HepG2 (cell line): ENCODE results near the gene WNT6. TPM values are rescaled to one million over a fixed set of nuclear protein-coding genes. Genes with fewer than 3 reads are reported as not detected.

Experiments used
- CEBPB ChIP-seq: IDR thresholded peaks from 2 replicates; pipeline ENCODE4 v1.6.1; 2011; ENCODE audit warnings: low read depth, low read length, improper control_type of control experiment, borderline replicate concordance
- DNMT1 ChIP-seq: sonication (generic); formaldehyde crosslinking; IDR thresholded peaks from 2 replicates; pipeline ENCODE4 v1.5.1; 2020; ENCODE audit warnings: mild to moderate bottlenecking, missing genetic modification reagents
- ELF1 ChIP-seq: sonication (generic); formaldehyde crosslinking; IDR thresholded peaks from 2 replicates; pipeline ENCODE4 v1.4.0; 2020; ENCODE audit warnings: missing genetic modification reagents
- GABPB1 ChIP-seq: IDR thresholded peaks from 2 replicates; pipeline ENCODE4 v1.6.1; 2016; ENCODE audit warnings: mild to moderate bottlenecking, missing genetic modification reagents, moderate library complexity, missing compliant biosample characterization
- HDAC6 ChIP-seq: fragments of 200-600 bp; sonication (generic); IDR thresholded peaks from 2 replicates; pipeline ENCODE4 v1.7.0; 2017; ENCODE audit warnings: mild to moderate bottlenecking, antibody characterized with exemption, low read length, low read depth
- IRF9 ChIP-seq: sonication (generic); formaldehyde crosslinking; IDR thresholded peaks from 2 replicates; pipeline ENCODE4 v1.8.0; 2022; ENCODE audit warnings: missing genetic modification reagents, mild to moderate bottlenecking, borderline replicate concordance
- JUN ChIP-seq: sonication (generic); formaldehyde crosslinking; IDR thresholded peaks from 2 replicates; pipeline ENCODE4 v1.4.0; 2020; ENCODE audit warnings: mild to moderate bottlenecking, missing genetic modification reagents
- MIXL1 ChIP-seq: IDR thresholded peaks from 2 replicates; pipeline ENCODE4 v1.6.1; 2016
- PRMT3 ChIP-seq: sonication (generic); formaldehyde crosslinking; IDR thresholded peaks from 2 replicates; pipeline ENCODE4 v1.8.1; 2022; ENCODE audit warnings: low read depth, mild to moderate bottlenecking, moderate library complexity, missing genetic modification reagents, borderline replicate concordance
- REPIN1 ChIP-seq: sonication (generic); formaldehyde crosslinking; IDR thresholded peaks from 2 replicates; pipeline ENCODE4 v1.8.0; 2022; ENCODE audit warnings: missing genetic modification reagents, low read depth, mild to moderate bottlenecking, borderline replicate concordance
- RFXANK ChIP-seq: IDR thresholded peaks from 2 replicates; pipeline ENCODE4 v1.6.1; 2016
- SETDB1 ChIP-seq: sonication (generic); formaldehyde crosslinking; IDR thresholded peaks from 2 replicates; pipeline ENCODE4 v1.5.1; 2020; ENCODE audit warnings: missing genetic modification reagents, mild to moderate bottlenecking, borderline replicate concordance
- TAF1 ChIP-seq: sonication (generic); formaldehyde crosslinking; IDR thresholded peaks from 2 replicates; pipeline ENCODE4 v1.4.0; 2020; ENCODE audit warnings: missing genetic modification reagents
- TAF15 ChIP-seq: fragments of 200-400 bp; formaldehyde crosslinking; IDR thresholded peaks from one replicate; pipeline ENCODE4 v1.6.1; 2018; ENCODE audit warnings: mild to moderate bottlenecking, low read depth, low read length; ENCODE audit not compliant: poor library complexity, severe bottlenecking
- THRA ChIP-seq: sonication (generic); formaldehyde crosslinking; IDR thresholded peaks from 2 replicates; pipeline ENCODE4 v1.4.0; 2020; ENCODE audit warnings: missing genetic modification reagents, borderline replicate concordance
- U2AF1 ChIP-seq: fragments of 200-400 bp; formaldehyde crosslinking; optimal IDR thresholded peaks from 2 replicates; pipeline ENCODE3; 2017; ENCODE audit warnings: mild to moderate bottlenecking, low read depth, low read length
- ZKSCAN8 ChIP-seq: IDR thresholded peaks from 2 replicates; pipeline ENCODE4 v1.6.1; 2016; ENCODE audit warnings: borderline replicate concordance, missing genetic modification reagents, missing compliant biosample characterization
- ZNF142 ChIP-seq: sonication (generic); formaldehyde crosslinking; IDR thresholded peaks from 2 replicates; pipeline ENCODE4 v1.4.0; 2020; ENCODE audit warnings: missing genetic modification reagents
- ZNF251 ChIP-seq: sonication (generic); formaldehyde crosslinking; IDR thresholded peaks from 2 replicates; pipeline ENCODE4 v1.9.0; 2021; ENCODE audit warnings: mild to moderate bottlenecking, missing genetic modification reagents
- ZNF44 ChIP-seq: sonication (generic); formaldehyde crosslinking; IDR thresholded peaks from 2 replicates; pipeline ENCODE4 v1.5.1; 2020; ENCODE audit warnings: mild to moderate bottlenecking, missing genetic modification reagents
- polyA plus RNA-seq, 8 experiments: library from polyadenylated mRNA; depleted of rRNA in 3 of 8; stranded (reverse) in 7 of 8; unstranded in 1 of 8; fragments of >200 nt; fragmentation: Illumina TruSeq in 4 of 8; extraction: Trizol in 4 of 8; gene quantifications; 2 replicates each; pipeline versions ENCODE4 v1.2.1 to v1.2.3, GENCODE V29; 2011 to 2016; ENCODE audit warnings: low read depth in 4 of 8, missing spikeins in 1 of 8, mixed read lengths in 1 of 8; ENCODE audit not compliant: insufficient read depth in 1 of 8
- total RNA-seq, 5 experiments: library from RNA; depleted of rRNA; stranded (reverse); fragments of >200 nt; fragmentation: Illumina TruSeq; extraction: Trizol; gene quantifications; 2 replicates each; pipeline ENCODE4 v1.2.3, GENCODE V29; 2016; ENCODE audit warnings: low read depth in 1 of 5

Gene WNT6
- total and polyA plus RNA-seq, 2 of the 13 experiments (the other 11 are each of a cell fraction or from before 2014, with no cell fraction given): 0.20 TPM; not detected in 1

- no peak for TF ChIP-seq HDAC6
- TF ChIP-seq CEBPB: no peak
- no peak; the same call in 1 of the 2 replicates for TF ChIP-seq ZNF142
- no peak for TF ChIP-seq ZKSCAN8 (CRISPR knock-in tag)
- no peak for TF ChIP-seq ZNF44 (CRISPR knock-in tag)
- no peak for TF ChIP-seq SETDB1 (CRISPR knock-in tag)
- TF ChIP-seq TAF15: peak; percentile 71
- TF ChIP-seq TAF1: 0 out of 2 replicates have a peak, but pooled peaks have one; percentile 14
- no peak for TF ChIP-seq ZNF251 (CRISPR knock-in tag)
- no peak for TF ChIP-seq DNMT1
- TF ChIP-seq PRMT3 (CRISPR knock-in tag): no peak
- TF ChIP-seq JUN (CRISPR knock-in tag): no peak
- TF ChIP-seq GABPB1 (CRISPR knock-in tag): peak; percentile 71
- no peak for TF ChIP-seq RFXANK
- 0 out of 2 replicates have a peak, but pooled peaks have one; percentile 37 for TF ChIP-seq MIXL1 (CRISPR knock-in tag)
- peak; percentile 74 for TF ChIP-seq REPIN1 (CRISPR knock-in tag)
- TF ChIP-seq THRA: peak; percentile 72; the same call in 1 of the 2 replicates
- no peak for TF ChIP-seq ELF1 (CRISPR knock-in tag)
- no peak for TF ChIP-seq U2AF1
- no peak for TF ChIP-seq IRF9 (CRISPR knock-in tag)
Observed at GRCh38 chr2:218898109-218898878, 38.7 kb downstream of the WNT6 start (continued).
